Glutamatergic neuron (in vitro differentiated cells): ENCODE measurements around the gene HNMT. TPM values are rescaled to one million over a fixed set of nuclear protein-coding genes. Genes with fewer than 3 reads are reported as not detected.

Experiments used
- DNase-seq: peaks from one replicate; pipeline ENCODE4 v3.0.0; 2022
- H3K27ac Mint-ChIP-seq: one replicate; pipeline ENCODE4 v1.8.0; 2020; ENCODE audit warnings: mild to moderate bottlenecking, mixed read lengths, inconsistent platforms; ENCODE audit not compliant: unreplicated experiment
- H3K27me3 Mint-ChIP-seq: one replicate; pipeline ENCODE4 v1.8.0; 2020; ENCODE audit warnings: mild to moderate bottlenecking, moderate library complexity, mixed read lengths, inconsistent platforms; ENCODE audit not compliant: unreplicated experiment
- H3K36me3 Mint-ChIP-seq: one replicate; pipeline ENCODE4 v1.8.0; 2020; ENCODE audit warnings: mild to moderate bottlenecking, mixed read lengths, inconsistent platforms; ENCODE audit not compliant: unreplicated experiment
- H3K4me1 Mint-ChIP-seq: one replicate; pipeline ENCODE4 v1.8.0; 2020; ENCODE audit warnings: mild to moderate bottlenecking, low read depth, mixed read lengths, inconsistent platforms; ENCODE audit not compliant: unreplicated experiment
- H3K4me3 Mint-ChIP-seq: one replicate; pipeline ENCODE4 v1.8.0; 2020; ENCODE audit warnings: mild to moderate bottlenecking, mixed read lengths, inconsistent platforms; ENCODE audit not compliant: unreplicated experiment
- H3K9me3 Mint-ChIP-seq: one replicate; pipeline ENCODE4 v1.8.0; 2020; ENCODE audit warnings: mild to moderate bottlenecking, moderate library complexity, mixed read lengths, inconsistent platforms; ENCODE audit not compliant: unreplicated experiment
- CTCF ChIP-seq: fragments of 200-600 bp; sonication (generic); IDR thresholded peaks from one replicate; pipeline ENCODE4 v1.5.0; 2021; ENCODE audit not compliant: partially characterized antibody, unreplicated experiment
- total RNA-seq: library from RNA; stranded (reverse); fragmentation: NEBNext Ultra II Directional; extraction: Animal tissue kit (Norgen Biotek cat#: 25700); gene quantifications from one replicate; pipeline ENCODE4 v1.2.1, GENCODE V29; 2021; ENCODE audit not compliant: unreplicated experiment

HNMT gene
- total RNA-seq, 1 donor from 2014 or later = not detected

DNA sequence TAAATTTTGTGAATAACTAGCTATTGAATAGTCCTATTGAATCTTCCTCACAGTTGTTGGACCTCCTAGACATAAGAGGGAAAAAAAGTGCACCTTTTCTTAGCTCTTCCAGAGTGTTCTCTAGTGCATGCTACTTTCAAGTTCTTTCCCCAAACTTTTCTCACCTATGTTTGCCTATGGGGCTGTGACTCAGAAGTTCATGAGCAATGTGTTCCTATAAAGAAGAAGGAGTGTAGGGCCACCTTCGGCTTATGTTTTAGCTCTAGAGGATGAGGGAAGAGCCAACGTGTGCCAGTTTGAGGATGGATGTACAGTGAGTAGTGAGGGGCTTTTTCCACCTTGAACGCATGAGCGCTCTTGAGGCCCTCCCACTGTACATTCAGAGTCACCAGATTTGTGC, 27.0 kb upstream of the HNMT start:
- no peak for TF ChIP-seq CTCF
- no peaks in the 10 kb centered on the region for H3K27me3 Mint-ChIP-seq
- peaks cover 20% of the 10 kb centered on the region for H3K4me1 Mint-ChIP-seq
- peaks cover 2% of the 10 kb centered on the region for H3K9me3 Mint-ChIP-seq
- no peak for DNase-seq
- no peak overlapping the region for H3K4me3 Mint-ChIP-seq
- H3K36me3 Mint-ChIP-seq = no peaks in the 10 kb centered on the region
- no peak overlapping the region for H3K27ac Mint-ChIP-seq

DNA sequence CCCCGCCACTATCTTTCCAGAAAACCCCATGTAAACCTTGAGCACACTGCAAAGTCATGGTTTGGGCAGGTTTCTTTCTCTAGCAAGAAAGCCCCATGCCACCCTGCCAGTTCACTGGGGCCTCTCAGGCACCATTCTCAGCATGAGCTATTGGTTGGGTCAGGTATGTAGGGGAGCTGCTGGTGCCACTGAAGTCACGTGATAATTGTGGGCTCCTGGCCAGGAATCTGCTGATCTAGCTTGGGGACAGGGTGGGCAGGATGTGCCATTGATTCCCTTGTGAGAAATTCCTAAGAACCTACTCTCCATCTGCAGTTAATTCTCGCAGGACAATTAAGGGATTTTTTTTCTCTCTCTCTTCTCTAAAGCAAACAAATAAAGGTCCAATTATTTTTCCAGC, 26.5 kb upstream of the HNMT start:
- peaks cover 25% of the 10 kb centered on the region for H3K4me1 Mint-ChIP-seq
- H3K36me3 Mint-ChIP-seq = no peaks in the 10 kb centered on the region
- H3K27me3 Mint-ChIP-seq = no peaks in the 10 kb centered on the region
- H3K27ac Mint-ChIP-seq = no peak overlapping the region
- H3K4me3 Mint-ChIP-seq = no peak overlapping the region
- DNase-seq = no peak
- H3K9me3 Mint-ChIP-seq = peaks cover 2% of the 10 kb centered on the region
- TF ChIP-seq CTCF = no peak

DNA sequence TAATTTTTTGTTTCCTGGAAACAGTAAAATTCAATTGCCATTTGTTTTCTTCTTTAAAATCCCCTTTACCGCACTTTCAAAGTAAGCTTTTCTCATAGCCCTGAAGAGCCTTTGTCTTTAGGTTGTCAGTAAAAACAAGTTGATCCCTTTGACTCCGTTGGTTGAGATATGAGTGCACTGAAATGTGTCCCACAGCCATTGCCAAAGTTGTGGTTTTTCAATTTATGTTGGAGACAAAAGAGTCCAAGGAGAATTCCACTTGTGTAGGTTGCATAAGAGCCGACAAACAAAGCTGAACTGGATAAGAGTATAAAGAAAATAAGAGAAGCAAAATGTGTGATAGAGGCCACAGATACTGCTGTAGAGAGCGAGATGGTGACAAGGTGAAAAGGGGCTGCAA, 26.1 kb upstream of the HNMT start:
- Mint-ChIP-seq H3K9me3 (peaks cover 2% of the 10 kb centered on the region), H3K4me1 (peaks cover 28% of the 10 kb centered on the region), H3K36me3 (no peaks in the 10 kb centered on the region), H3K4me3 (no peak overlapping the region), H3K27me3 (no peaks in the 10 kb centered on the region), H3K27ac (no peak overlapping the region)
- TF ChIP-seq CTCF = no peak
- no peak for DNase-seq

- H3K4me3 Mint-ChIP-seq = no peak overlapping the region
- no peak overlapping the region for H3K27ac Mint-ChIP-seq
- no peak for TF ChIP-seq CTCF
- no peaks in the 10 kb centered on the region for H3K27me3 Mint-ChIP-seq
- peaks cover 2% of the 10 kb centered on the region for H3K9me3 Mint-ChIP-seq
- no peak for DNase-seq
- H3K4me1 Mint-ChIP-seq = peaks cover 32% of the 10 kb centered on the region
- no peaks in the 10 kb centered on the region for H3K36me3 Mint-ChIP-seq
Measured at GRCh38 chr2:137939026-137939425, 25.2 kb upstream of the HNMT start.

DNA sequence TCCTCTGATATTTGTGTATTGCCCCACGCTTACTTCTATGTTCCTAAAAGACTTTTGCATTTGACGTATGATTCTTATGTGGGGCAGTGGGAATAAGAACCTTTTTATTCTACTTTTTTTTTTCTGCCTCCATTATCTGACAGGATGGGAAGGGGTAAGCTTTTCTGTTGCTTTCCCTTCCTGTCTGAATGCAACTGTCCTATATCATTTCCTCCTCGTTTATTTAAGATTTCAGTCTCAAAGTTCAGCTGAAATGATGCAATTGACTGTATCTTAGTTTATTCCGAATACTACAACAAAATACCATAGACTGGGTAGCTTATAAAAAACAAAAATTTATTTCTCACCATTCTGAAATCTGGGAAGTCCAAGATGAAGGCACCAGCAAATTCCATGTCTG, 24.1 kb upstream of the HNMT start:
- Mint-ChIP-seq H3K27ac (no peak overlapping the region), H3K27me3 (peaks cover 2% of the 10 kb centered on the region), H3K4me1 (peaks cover 38% of the 10 kb centered on the region), H3K36me3 (no peaks in the 10 kb centered on the region), H3K9me3 (peaks cover 5% of the 10 kb centered on the region), H3K4me3 (no peak overlapping the region)
- TF ChIP-seq CTCF = no peak
- no peak for DNase-seq
